Measurements from ENCODE around the gene MINAR2.

GRCh38 chr5:129768735-129769134 is 20.8 kb downstream of the MINAR2 start:
- TF ChIP-seq CTCF (conservative IDR thresholded peaks at IDR 0.05) = no peak
- TF ChIP-seq ZFX (IDR thresholded peaks at IDR 0.05) = no peak

All from C4-2B (cell line).